GM10248 (cell line): ENCODE data around the gene ITPKB.

Experiments
- CTCF ChIA-PET: fragments of 300-600 bp; sonication (Branson Sonifier 250); formaldehyde crosslinking; extraction: SDS; loops from one replicate; lab custom pipeline; 2021; ENCODE audit warnings: antibody characterized with exemption; lab: Yijun Ruan, JAX
- POLR2A ChIA-PET: fragments of 350-650 bp; sonication (Branson Sonifier 250); formaldehyde crosslinking; extraction: SDS; loops from one replicate; lab custom pipeline; 2020; ENCODE audit warnings: antibody characterized with exemption; lab: Yijun Ruan, JAX
- DNase-seq: peaks from one replicate; pipeline ENCODE4 v3.0.0; 2012; ENCODE audit errors: extremely low spot score
- CTCF ChIP-seq: IDR thresholded peaks from 2 replicates; pipeline ENCODE4 v1.5.1; 2012; ENCODE audit warnings: mild to moderate bottlenecking, low read depth; ENCODE audit errors: extremely low read depth, missing control alignments, control extremely low read depth

ITPKB gene

GRCh38 chr1:226680653-226681052, 58.4 kb downstream of the ITPKB start:
- DNase-seq: no peak
- ChIA-PET CTCF (interaction anchor here (1.1 to 4.2 kb wide), 11 partner anchors 10 to 273 kb away, joined by 3 to 16 read pairs (median 4); partner anchors contain the start of gene PARP1), POLR2A (no interaction called here)
- no peak for TF ChIP-seq CTCF

- POLR2A ChIA-PET: no interaction called here
- TF ChIP-seq CTCF: no peak
Measured at GRCh38 chr1:226679853-226680516, 59.1 kb downstream of the ITPKB start.

GRCh38 chr1:226679262-226679661, 59.8 kb downstream of the ITPKB start:
- no peak for TF ChIP-seq CTCF
- ChIA-PET POLR2A (no interaction called here), CTCF (interaction anchor here (1.3 to 1.8 kb wide), 3 partner anchors 14 to 32 kb away, joined by 4 to 5 read pairs (median 5); no protein-coding TSS in a partner anchor)
- DNase-seq: no peak

More at GRCh38 chr1:226679853-226680516, 59.1 kb downstream of the ITPKB start:
- peak; percentile 81 for DNase-seq
- CTCF ChIA-PET: interaction anchor here (1.1 to 4.2 kb wide), 8 partner anchors 9 to 148 kb away, joined by 3 to 16 read pairs (median 4); no protein-coding TSS in a partner anchor

GRCh38 chr1:226678701-226679100, 60.4 kb downstream of the ITPKB start:
- CTCF ChIA-PET: interaction anchor here (1.3 to 2.3 kb wide), 4 partner anchors 14 to 45 kb away, joined by 4 to 7 read pairs (median 5); no protein-coding TSS in a partner anchor
- TF ChIP-seq CTCF: no peak
- no peak for DNase-seq
- POLR2A ChIA-PET: no interaction called here

- POLR2A ChIA-PET: no interaction called here
- CTCF ChIA-PET: interaction anchor here (1.3 to 2.3 kb wide), 3 partner anchors 14 to 45 kb away, joined by 5 to 7 read pairs (median 5); no protein-coding TSS in a partner anchor
- TF ChIP-seq CTCF: no peak
- no peak for DNase-seq
Measured at GRCh38 chr1:226678251-226678650, 60.8 kb downstream of the ITPKB start.

- no peak for DNase-seq
- no peak for TF ChIP-seq CTCF
- ChIA-PET CTCF (interaction anchor here (0.9 to 2.3 kb wide), 6 partner anchors 9 to 44 kb away, joined by 3 to 7 read pairs (median 4); no protein-coding TSS in a partner anchor), POLR2A (no interaction called here)
Measured at GRCh38 chr1:226677027-226678020, 61.8 kb downstream of the ITPKB start.
